ENCODE results near the gene CTNNA2. TPM values are rescaled to one million over a fixed set of nuclear protein-coding genes. Genes with fewer than 3 reads are reported as not detected.

The CTNNA2 gene
- total RNA-seq, 3 donors from 2014 or later, result 0.29 to 4.2 (median 1.1) TPM

GRCh38 chr2:80324525-80324924 is 811.7 kb downstream of the CTNNA2 start:
- ATAC-seq, result no peak
- Histone ChIP-seq H3K4me3 (no peak overlapping the region), H3K36me3 (ENCODE audit: low read depth) (no peaks in the 10 kb centered on the region), H3K9me3 (no peaks in the 10 kb centered on the region), H3K4me1 (ENCODE audit: low read depth) (no peaks in the 10 kb centered on the region)
- TF ChIP-seq, protein P1, sequence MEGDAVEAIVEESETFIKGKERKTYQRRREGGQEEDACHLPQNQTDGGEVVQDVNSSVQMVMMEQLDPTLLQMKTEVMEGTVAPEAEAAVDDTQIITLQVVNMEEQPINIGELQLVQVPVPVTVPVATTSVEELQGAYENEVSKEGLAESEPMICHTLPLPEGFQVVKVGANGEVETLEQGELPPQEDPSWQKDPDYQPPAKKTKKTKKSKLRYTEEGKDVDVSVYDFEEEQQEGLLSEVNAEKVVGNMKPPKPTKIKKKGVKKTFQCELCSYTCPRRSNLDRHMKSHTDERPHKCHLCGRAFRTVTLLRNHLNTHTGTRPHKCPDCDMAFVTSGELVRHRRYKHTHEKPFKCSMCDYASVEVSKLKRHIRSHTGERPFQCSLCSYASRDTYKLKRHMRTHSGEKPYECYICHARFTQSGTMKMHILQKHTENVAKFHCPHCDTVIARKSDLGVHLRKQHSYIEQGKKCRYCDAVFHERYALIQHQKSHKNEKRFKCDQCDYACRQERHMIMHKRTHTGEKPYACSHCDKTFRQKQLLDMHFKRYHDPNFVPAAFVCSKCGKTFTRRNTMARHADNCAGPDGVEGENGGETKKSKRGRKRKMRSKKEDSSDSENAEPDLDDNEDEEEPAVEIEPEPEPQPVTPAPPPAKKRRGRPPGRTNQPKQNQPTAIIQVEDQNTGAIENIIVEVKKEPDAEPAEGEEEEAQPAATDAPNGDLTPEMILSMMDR (IDR thresholded peaks at IDR 0.05), result no peak
- DNase-seq, result no peak
- intact Hi-C loops (cut with DNase I, micrococcal nuclease), result no loop called here

DNA sequence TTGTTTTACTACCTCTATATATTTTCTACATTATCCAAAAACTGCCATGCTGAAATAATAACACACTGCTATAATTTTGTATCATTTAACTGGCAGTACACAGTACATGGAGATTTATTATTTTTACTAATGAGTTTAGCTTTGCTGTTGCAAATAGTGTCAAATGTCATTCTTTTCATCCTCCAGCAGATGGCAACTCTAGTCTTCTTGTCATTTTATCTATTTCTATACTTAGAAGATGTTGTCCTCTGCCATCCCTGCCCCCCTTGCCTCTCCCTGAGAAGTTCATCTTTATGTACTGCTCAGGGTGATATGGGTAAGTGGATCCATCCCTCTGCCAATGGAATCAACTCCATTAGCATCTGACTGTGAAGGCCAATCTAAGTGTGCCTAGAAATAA is 813.4 kb downstream of the CTNNA2 start:
- DNase-seq (no peak), ATAC-seq (no peak)
- no peak overlapping the region for H3K4me3 ChIP-seq
- TF ChIP-seq, protein P1 (IDR thresholded peaks at IDR 0.05), result no peak
- no peaks in the 10 kb centered on the region for H3K4me1 ChIP-seq (ENCODE audit: low read depth)
- no peaks in the 10 kb centered on the region for H3K9me3 ChIP-seq
- intact Hi-C loops (cut with DNase I, micrococcal nuclease), result no loop called here
- H3K36me3 ChIP-seq (ENCODE audit: low read depth), result no peaks in the 10 kb centered on the region

DNA sequence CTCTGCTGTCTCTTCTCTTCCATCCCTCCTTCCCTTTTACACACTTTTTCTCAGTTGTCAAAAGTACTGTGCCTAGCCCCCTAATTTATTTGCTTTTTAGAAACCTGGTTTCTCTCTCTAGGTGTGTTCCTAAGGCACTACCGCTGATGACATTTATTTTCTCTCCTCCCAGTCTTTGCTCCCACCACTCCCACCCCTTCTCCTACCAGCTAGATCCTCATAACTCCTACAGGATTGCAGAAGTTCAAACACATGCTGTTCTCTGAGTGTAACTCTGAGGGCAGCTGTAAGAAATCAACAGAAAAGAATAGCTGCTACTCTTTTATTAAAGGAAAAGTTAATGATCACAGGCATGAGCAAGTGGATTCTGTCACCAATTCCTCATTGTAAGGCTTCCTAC is 814.0 kb downstream of the CTNNA2 start:
- Histone ChIP-seq H3K4me1 (ENCODE audit: low read depth) (no peaks in the 10 kb centered on the region), H3K36me3 (ENCODE audit: low read depth) (no peaks in the 10 kb centered on the region), H3K4me3 (no peak overlapping the region), H3K9me3 (no peaks in the 10 kb centered on the region)
- DNase-seq (no peak), ATAC-seq (no peak)
- TF ChIP-seq, protein P1 (IDR thresholded peaks at IDR 0.05), result no peak
- intact Hi-C loops (cut with DNase I, micrococcal nuclease), result no loop called here

DNA sequence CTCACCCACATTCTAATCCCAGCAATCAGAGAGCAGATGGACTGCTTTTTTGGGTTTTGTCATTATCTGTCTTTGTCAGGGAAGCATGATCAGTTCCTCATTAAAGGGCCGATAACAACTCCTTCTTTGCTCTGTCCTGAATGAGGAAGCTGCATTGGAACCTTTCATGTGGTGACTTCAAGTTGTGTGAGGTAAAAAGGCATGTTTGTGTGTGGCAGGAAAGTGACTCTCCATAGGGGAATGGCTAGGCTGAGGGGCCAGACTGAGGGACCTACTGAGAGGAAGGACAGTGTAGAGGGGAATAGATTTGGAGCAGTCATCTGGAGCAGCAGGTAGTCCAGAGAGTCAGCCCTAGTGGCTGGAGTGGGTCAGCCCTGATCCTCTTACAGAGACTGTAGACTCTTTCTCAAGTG is 815.3 kb downstream of the CTNNA2 start:
- TF ChIP-seq, protein P1 (IDR thresholded peaks at IDR 0.05), result no peak
- no peaks in the 10 kb centered on the region for H3K4me1 ChIP-seq (ENCODE audit: low read depth)
- no peak for ATAC-seq
- intact Hi-C loops (cut with DNase I, micrococcal nuclease), result no loop called here
- no peak overlapping the region for H3K4me3 ChIP-seq
- no peaks in the 10 kb centered on the region for H3K36me3 ChIP-seq (ENCODE audit: low read depth)
- no peak for DNase-seq
- no peaks in the 10 kb centered on the region for H3K9me3 ChIP-seq

GRCh38 chr2:80329491-80329890 is 816.6 kb downstream of the CTNNA2 start:
- no peaks in the 10 kb centered on the region for H3K4me1 ChIP-seq (ENCODE audit: low read depth)
- ATAC-seq (peak; percentile 75), DNase-seq (no peak)
- no peak overlapping the region for H3K4me3 ChIP-seq
- no peaks in the 10 kb centered on the region for H3K9me3 ChIP-seq
- intact Hi-C loops (cut with DNase I, micrococcal nuclease), result no loop called here
- TF ChIP-seq, protein P1 (IDR thresholded peaks at IDR 0.05), result no peak
- no peaks in the 10 kb centered on the region for H3K36me3 ChIP-seq (ENCODE audit: low read depth)
